Measurements from ENCODE around the gene UBE2D1. TPM values are rescaled to one million over a fixed set of nuclear protein-coding genes. Genes with fewer than 3 reads are reported as not detected.

The UBE2D1 gene
- total RNA-seq, 1 experiment from 2014 or later: 23.3 TPM

DNA sequence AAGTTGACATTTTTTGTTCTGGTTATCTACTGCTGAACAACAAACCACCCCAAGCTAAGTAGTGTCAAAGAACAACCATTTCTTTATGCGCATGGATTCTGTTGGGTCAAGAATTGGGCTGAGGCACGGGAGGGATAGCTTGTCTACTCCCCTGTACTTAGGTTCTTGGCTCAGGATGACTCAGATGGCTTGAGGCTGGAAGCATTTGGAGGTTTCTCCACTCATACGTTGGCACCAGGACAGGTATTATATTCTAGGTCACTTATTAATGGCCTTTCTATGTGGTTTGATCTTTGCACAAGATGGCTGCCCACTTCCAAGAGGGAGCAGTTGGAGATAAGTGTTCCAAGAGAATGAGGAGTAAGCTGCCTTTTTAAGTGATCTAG is 38.6 kb downstream of the UBE2D1 start:
- Histone ChIP-seq H3K4me1 (replicated peaks) (no peaks in the 10 kb centered on the region), H3K36me3 (no peaks in the 10 kb centered on the region), H3K9me3 (replicated peaks) (no peaks in the 10 kb centered on the region), H3K4me3 (no peak overlapping the region), H3K27me3 (replicated peaks) (no peaks in the 10 kb centered on the region), H3K27ac (no peak overlapping the region)
- no peak for DNase-seq (ENCODE audit: low read depth in 1 of 2, low spot score in 2 of 2)

DNA sequence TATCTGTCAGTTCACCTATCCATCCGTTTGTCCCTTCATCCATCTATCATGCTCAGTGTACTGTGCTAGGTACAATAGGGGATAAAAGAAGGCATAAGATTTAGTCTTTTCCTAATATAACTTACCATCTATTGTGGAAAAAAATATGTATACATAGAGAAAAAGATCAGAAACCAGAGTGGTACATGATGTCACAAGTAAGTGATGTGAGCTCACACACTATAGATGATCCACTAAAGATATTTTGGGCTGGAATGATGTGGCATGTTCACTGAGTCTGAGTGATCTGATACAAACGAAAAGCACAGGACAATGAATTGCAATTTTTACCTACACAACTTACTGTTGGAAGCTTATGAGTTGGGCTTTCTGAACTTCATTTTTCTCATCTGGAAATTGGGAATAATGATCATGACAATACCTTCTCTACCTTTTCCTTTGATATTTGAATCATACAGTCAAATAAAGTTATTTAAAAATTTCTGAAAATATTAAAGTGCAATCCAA is 47.7 kb downstream of the UBE2D1 start:
- no peak overlapping the region for H3K27ac ChIP-seq
- H3K36me3 ChIP-seq: peaks cover 16% of the 10 kb centered on the region
- no peak overlapping the region for H3K4me3 ChIP-seq
- H3K27me3 ChIP-seq (replicated peaks): no peaks in the 10 kb centered on the region
- no peaks in the 10 kb centered on the region for H3K9me3 ChIP-seq (replicated peaks)
- DNase-seq (ENCODE audit: low read depth in 1 of 2, low spot score in 2 of 2): no peak
- peaks cover 7% of the 10 kb centered on the region for H3K4me1 ChIP-seq (replicated peaks)

DNA sequence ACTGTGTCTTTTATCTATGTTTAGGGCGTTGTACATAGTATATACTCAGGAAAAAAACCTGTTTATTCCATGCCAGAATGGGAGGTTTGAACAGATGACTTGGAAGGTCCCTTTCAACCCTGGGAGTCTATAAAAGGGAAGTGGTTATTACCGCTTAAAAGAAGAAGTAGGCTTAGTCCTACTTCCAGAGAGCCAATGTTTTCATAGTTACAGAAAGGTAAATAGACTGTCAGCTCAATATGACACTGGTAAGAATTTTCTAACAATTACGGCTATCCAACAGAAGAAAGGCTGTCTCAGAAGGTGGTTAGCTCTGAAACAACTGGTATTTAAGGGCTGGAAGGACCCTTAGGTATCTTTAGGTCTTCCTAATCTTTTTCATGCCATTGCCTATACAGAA is 49.3 kb downstream of the UBE2D1 start:
- DNase-seq (ENCODE audit: low read depth in 1 of 2, low spot score in 2 of 2): no peak
- H3K4me3 ChIP-seq: peak overlapping the region; percentile 62; the same call in 1 of the 2 replicates
- no peaks in the 10 kb centered on the region for H3K27me3 ChIP-seq (replicated peaks)
- peaks cover 7% of the 10 kb centered on the region for H3K4me1 ChIP-seq (replicated peaks)
- no peaks in the 10 kb centered on the region for H3K9me3 ChIP-seq (replicated peaks)
- H3K27ac ChIP-seq: no peak overlapping the region
- peaks cover 30% of the 10 kb centered on the region for H3K36me3 ChIP-seq

DNA sequence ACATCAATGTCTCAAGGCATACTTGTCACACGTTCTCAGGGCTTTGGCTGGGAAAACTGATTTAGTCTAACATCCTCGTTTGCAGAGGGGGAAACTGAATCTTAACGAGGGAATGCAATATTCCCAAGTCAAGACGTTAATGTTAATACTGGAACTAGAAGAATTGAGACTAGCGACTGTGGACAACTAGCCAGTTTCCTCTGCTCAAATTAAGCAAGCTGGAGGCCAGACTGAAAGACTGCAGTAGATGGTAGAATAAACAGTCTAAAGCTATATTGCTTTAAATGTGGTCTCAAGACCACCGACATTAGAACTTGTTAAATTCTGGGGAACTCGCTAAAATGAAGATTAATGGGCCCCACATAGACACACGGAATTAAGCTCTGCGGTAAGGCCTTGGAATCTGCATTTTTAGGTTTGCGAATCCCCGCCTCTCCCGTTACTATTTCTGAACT is 49.8 kb downstream of the UBE2D1 start:
- DNase-seq (ENCODE audit: low read depth in 1 of 2, low spot score in 2 of 2): no peak
- peaks cover 7% of the 10 kb centered on the region for H3K4me1 ChIP-seq (replicated peaks)
- H3K27ac ChIP-seq: peak overlapping the region; percentile 23
- no peaks in the 10 kb centered on the region for H3K27me3 ChIP-seq (replicated peaks)
- H3K4me3 ChIP-seq: peak overlapping the region; percentile 62
- peaks cover 34% of the 10 kb centered on the region for H3K36me3 ChIP-seq
- no peaks in the 10 kb centered on the region for H3K9me3 ChIP-seq (replicated peaks)

DNA sequence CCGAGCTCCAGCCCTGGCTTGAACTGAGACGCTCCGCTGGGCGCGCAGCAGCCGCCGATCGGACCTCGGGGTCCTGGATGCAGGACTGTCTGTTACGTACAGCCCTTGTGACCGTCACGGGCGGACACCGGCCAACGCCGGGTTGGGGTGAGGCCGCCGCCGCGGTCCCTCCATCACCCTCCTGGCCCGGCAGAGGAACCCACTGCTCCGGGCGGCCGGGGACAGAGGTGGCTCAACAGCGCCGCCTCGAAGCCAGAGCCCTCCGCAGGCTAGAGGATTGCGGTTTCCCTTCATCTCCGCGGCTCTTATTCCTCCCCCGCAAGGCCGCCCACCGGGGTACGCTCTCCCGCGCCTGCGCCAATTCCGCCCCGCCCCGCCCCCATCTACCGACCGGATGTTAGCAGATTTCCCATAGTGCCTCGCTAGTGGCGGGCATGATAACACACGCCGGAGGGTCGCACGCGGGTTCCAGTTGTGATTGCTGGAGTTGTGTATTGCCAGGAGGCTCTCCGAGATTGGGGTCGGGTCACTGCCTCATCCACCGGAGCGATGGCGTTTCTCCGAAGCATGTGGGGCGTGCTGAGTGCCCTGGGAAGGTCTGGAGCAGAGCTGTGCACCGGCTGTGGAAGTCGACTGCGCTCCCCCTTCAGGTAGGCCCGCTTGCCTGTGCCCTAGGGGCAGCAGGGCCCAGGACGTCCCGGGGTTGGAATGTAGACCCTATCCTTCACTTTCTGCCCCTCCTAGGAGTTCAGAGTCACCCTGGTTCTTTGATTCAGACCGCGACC is 50.4 kb downstream of the UBE2D1 start, which contains the start of gene TFAM:
TFAM (plus strand) TSS at position 412 of the 785 bp plus-strand sequence; CDS start at position 550, 138 bp downstream.
- H3K4me3 ChIP-seq: peak within 1 kb of the TSS; percentile 62
- H3K27ac ChIP-seq: peak within 1 kb of the TSS; percentile 58
- no peaks in the 10 kb centered on the region for H3K27me3 ChIP-seq (replicated peaks)
- H3K4me1 ChIP-seq (replicated peaks): peaks cover 7% of the 10 kb centered on the region
- peaks cover 40% of the 10 kb centered on the region for H3K36me3 ChIP-seq
- peak; percentile 93 to 98 for DNase-seq (ENCODE audit: low read depth in 1 of 2, low spot score in 2 of 2)
- H3K9me3 ChIP-seq (replicated peaks): no peaks in the 10 kb centered on the region

DNA sequence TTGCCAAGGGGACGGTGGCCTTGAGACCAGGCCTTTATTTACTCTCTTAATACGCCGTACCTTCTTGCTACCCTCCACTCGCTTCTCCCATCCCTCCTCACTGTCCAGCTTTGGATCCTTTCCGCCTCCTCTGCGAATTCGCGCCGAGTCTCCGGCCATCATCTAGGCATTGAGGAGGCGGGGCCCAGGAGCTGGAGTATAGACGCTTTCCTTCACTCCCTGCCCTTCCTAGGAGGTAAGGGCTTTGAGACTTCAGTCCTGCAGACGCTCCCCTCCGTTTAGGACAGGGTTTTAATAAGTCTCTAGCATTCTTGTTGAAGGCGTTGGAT is 50.9 kb downstream of the UBE2D1 start:
- H3K4me1 ChIP-seq (replicated peaks): peaks cover 7% of the 10 kb centered on the region
- H3K27me3 ChIP-seq (replicated peaks): no peaks in the 10 kb centered on the region
- H3K9me3 ChIP-seq (replicated peaks): no peaks in the 10 kb centered on the region
- peak in 1 of 2 experiments; percentile 48 for DNase-seq (ENCODE audit: low read depth in 1 of 2, low spot score in 2 of 2)
- H3K27ac ChIP-seq: peak overlapping the region; percentile 58
- peaks cover 44% of the 10 kb centered on the region for H3K36me3 ChIP-seq
- H3K4me3 ChIP-seq: peak overlapping the region; percentile 62

DNA sequence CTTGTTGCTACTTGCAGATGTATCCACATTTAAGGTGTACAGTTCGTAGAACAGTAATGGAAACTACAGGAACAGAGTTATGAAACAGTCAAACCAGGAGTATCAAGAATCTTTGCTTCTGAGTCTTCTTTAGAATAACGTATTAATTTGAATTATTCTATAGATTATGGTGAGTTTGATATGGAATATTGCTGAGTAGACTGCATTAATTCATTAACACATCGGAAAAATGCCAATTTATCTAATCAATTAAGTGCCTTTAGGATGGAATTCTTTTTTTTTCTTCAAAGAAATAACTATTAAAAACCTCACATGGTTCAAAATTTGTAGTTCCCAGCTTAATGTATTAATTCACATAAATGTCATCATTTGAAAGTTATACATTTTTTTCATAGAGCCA is 54.2 kb downstream of the UBE2D1 start:
- Histone ChIP-seq H3K4me3 (no peak overlapping the region), H3K27me3 (replicated peaks) (no peaks in the 10 kb centered on the region), H3K9me3 (replicated peaks) (no peaks in the 10 kb centered on the region), H3K36me3 (peaks cover 75% of the 10 kb centered on the region), H3K4me1 (replicated peaks) (peaks cover 7% of the 10 kb centered on the region), H3K27ac (no peak overlapping the region)
- no peak for DNase-seq (ENCODE audit: low read depth in 1 of 2, low spot score in 2 of 2)

DNA sequence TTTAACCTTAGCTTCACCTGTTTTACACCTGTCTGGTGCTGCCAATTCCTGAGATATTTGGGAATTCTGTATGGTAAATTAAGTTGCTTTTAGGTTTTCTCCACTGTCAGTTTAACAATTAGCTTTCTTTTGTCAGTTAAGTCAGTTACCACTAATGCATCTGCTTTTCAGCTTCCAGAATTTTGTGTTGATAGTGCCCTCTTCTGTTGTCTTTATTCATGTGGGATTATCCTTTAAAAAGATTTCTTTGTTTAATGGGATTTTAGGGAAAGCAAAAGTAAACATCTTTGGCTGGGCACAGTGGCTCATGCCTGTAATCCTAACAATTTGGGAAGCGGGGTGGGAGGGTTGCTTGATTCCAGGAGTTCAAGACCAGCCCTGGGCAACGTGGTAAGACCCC is 58.5 kb downstream of the UBE2D1 start:
- no peak for DNase-seq (ENCODE audit: low read depth in 1 of 2, low spot score in 2 of 2)
- Histone ChIP-seq H3K27me3 (replicated peaks) (no peaks in the 10 kb centered on the region), H3K4me3 (no peak overlapping the region), H3K36me3 (peaks cover 87% of the 10 kb centered on the region), H3K4me1 (replicated peaks) (no peaks in the 10 kb centered on the region), H3K27ac (no peak overlapping the region), H3K9me3 (replicated peaks) (no peaks in the 10 kb centered on the region)

DNA sequence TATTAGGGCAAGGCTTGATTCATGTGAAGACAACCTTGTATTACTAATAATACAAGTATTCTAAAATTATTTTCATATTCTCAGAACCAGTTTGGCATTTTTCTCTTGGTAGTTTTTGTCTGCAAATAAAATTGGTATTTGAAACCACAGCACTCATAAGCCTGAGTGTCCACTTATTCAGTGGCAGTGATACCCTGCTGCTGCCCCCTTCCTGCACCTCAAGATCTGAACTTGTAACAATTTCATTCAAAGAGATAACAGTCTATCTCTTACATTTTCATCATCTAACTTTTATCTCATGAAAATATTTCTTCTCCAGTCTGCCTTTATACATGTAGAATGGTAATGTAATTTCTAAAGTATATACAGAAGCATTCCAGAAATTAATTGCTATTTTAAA is 59.7 kb downstream of the UBE2D1 start:
- no peak overlapping the region for H3K27ac ChIP-seq
- DNase-seq (ENCODE audit: low read depth in 1 of 2, low spot score in 2 of 2): no peak
- H3K9me3 ChIP-seq (replicated peaks): no peaks in the 10 kb centered on the region
- no peaks in the 10 kb centered on the region for H3K27me3 ChIP-seq (replicated peaks)
- peaks cover 77% of the 10 kb centered on the region for H3K36me3 ChIP-seq
- H3K4me3 ChIP-seq: no peak overlapping the region
- H3K4me1 ChIP-seq (replicated peaks): no peaks in the 10 kb centered on the region

DNA sequence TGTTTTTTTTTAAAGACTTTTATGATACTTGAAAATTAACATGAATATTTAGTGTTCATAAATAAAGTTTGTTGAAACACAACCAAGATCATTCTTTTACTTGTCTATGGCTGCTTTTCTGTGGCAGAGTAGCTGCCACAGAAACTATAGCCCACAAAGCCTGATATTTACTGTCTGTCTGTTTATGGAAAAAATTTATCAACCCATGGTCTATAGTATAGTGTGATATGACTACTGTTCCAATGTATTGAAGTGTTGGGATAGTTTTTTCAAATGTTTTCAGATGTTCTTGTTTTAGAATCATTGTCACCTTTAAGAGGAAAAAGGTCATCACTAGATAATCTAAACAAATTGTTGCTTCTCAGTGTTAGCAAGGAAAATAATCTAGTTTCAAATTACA is 61.3 kb downstream of the UBE2D1 start:
- Histone ChIP-seq H3K36me3 (peaks cover 63% of the 10 kb centered on the region), H3K27me3 (replicated peaks) (no peaks in the 10 kb centered on the region), H3K9me3 (replicated peaks) (no peaks in the 10 kb centered on the region), H3K27ac (no peak overlapping the region), H3K4me3 (no peak overlapping the region), H3K4me1 (replicated peaks) (no peaks in the 10 kb centered on the region)
- DNase-seq (ENCODE audit: low read depth in 1 of 2, low spot score in 2 of 2): no peak

DNA sequence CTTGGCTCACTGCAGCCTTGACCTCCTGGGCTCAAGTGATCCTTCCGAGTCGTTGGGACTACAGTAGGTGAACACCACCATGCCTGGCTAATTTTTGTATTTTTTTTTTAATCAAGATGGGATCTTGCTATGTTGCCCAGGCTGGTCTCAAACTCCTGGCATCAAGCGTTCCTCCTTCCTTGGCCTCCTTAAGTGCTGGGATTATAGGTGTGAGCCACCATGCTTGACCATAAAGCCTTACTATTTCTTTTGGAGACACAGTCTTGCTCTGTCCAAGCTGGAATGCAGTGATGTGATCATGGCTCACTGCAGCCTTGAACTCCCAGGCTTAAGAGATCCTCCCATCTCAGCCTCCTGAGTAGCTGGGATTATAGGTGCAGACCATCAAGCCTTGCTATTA is 63.0 kb downstream of the UBE2D1 start:
- Histone ChIP-seq H3K9me3 (replicated peaks) (no peaks in the 10 kb centered on the region), H3K27ac (no peak overlapping the region), H3K4me3 (no peak overlapping the region), H3K36me3 (peaks cover 46% of the 10 kb centered on the region), H3K4me1 (replicated peaks) (no peaks in the 10 kb centered on the region), H3K27me3 (replicated peaks) (no peaks in the 10 kb centered on the region)
- DNase-seq (ENCODE audit: low read depth in 1 of 2, low spot score in 2 of 2): no peak

DNA sequence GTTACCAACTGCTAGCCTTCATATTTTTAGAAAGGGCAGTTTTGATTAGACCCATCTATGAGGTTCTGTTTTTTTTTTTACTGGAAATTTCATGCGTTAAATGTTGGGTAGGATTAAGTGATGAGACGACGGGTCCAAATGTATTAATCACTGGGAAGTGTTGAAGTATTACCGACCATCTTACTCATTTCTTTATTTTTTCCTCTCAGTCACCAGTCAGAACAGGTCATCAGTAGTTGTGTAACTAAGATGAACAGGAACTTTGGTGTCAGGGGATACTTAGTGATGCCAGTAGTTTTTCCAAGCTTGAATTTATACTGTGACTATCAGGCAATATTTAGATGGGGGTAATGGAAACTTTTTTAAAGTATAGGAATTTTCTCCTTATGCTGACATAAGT is 64.6 kb downstream of the UBE2D1 start:
- Histone ChIP-seq H3K27me3 (replicated peaks) (no peaks in the 10 kb centered on the region), H3K4me3 (no peak overlapping the region), H3K9me3 (replicated peaks) (no peaks in the 10 kb centered on the region), H3K4me1 (replicated peaks) (no peaks in the 10 kb centered on the region), H3K27ac (no peak overlapping the region), H3K36me3 (peaks cover 30% of the 10 kb centered on the region)
- no peak for DNase-seq (ENCODE audit: low read depth in 1 of 2, low spot score in 2 of 2)

DNA sequence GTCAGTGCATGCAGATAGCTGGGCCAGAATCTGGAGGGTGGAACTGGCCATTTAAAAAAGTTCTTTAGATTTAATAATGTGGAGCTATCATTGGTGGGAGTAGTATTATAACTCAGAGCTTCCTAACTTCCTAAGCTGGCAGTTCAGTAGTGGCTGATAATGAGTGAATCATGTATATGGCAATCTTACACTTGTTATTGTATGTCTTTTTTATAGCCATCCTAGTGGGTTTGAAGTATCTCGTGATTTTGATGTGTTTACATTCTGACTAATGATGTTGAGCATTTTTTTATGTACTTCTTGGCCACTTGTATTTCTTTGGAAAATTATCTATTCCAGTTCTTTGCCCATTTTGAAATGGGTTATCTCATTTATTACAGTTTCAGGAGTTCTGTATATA is 65.8 kb downstream of the UBE2D1 start:
- H3K27ac ChIP-seq: no peak overlapping the region
- H3K36me3 ChIP-seq: peaks cover 18% of the 10 kb centered on the region
- no peaks in the 10 kb centered on the region for H3K27me3 ChIP-seq (replicated peaks)
- DNase-seq (ENCODE audit: low read depth in 1 of 2, low spot score in 2 of 2): no peak
- H3K4me1 ChIP-seq (replicated peaks): no peaks in the 10 kb centered on the region
- no peak overlapping the region for H3K4me3 ChIP-seq
- no peaks in the 10 kb centered on the region for H3K9me3 ChIP-seq (replicated peaks)

DNA sequence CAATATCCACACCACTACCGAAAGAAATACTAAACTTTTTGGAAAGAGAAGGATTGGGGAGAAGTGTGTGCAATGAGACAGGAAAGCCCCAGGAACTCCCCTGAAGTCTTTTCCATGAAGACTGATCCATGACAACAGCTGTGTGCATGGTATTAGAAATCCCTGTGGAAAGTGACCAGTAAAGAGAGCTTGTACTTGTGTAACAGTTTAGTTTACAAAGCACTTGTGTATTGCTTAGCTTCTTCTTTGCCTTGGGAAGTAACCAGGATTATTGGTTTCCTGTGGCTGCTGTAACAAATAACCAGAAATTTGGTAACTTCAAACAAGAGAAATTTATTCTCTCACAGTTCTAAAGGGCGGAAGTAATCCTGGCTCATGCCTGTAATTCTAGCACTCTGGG is 69.2 kb downstream of the UBE2D1 start:
- no peak for DNase-seq (ENCODE audit: low read depth in 1 of 2, low spot score in 2 of 2)
- no peak overlapping the region for H3K27ac ChIP-seq

More for the DNA sequence above, 69.2 kb downstream of the UBE2D1 start:
- no peaks in the 10 kb centered on the region for H3K27me3 ChIP-seq (replicated peaks)
- no peaks in the 10 kb centered on the region for H3K36me3 ChIP-seq
- H3K4me3 ChIP-seq: no peak overlapping the region
- H3K9me3 ChIP-seq (replicated peaks): no peaks in the 10 kb centered on the region
- no peaks in the 10 kb centered on the region for H3K4me1 ChIP-seq (replicated peaks)
